Stomach (tissue), 9 donors: ENCODE results near the gene IRF4. TPM values are rescaled to one million over a fixed set of nuclear protein-coding genes. Genes with fewer than 3 reads are reported as not detected.

ENCODE experiments used
- DNase-seq, 2 donors: peaks; one replicate each; pipeline versions ENCODE4 v3.0.0 to v3.0.0-alpha.2; 2013 to 2019
- H3K27ac ChIP-seq, 5 donors: fragments of 200-600 bp in 4 of 5; sonication (generic) in 4 of 5; one replicate each; pipeline ENCODE4 v1.5.1; 2013 to 2019; ENCODE audit warnings: mild to moderate bottlenecking in 1 of 5, moderate library complexity in 1 of 5
- H3K27me3 ChIP-seq, 3 donors: fragments of 200-600 bp; sonication (generic); one replicate each; pipeline ENCODE4 v1.5.1; 2017 to 2019; ENCODE audit warnings: mixed run types in 1 of 3
- H3K36me3 ChIP-seq, 4 donors: fragments of 200-600 bp; sonication (generic); 1 replicate in 3 of 4; 2 replicates in 1 of 4; pipeline ENCODE4 v1.5.1; 2016 to 2019
- H3K4me1 ChIP-seq, 4 donors: fragments of 200-600 bp; sonication (generic); one replicate each; pipeline ENCODE4 v1.5.1; 2016 to 2019
- H3K4me3 ChIP-seq, 4 donors: fragments of 200-600 bp; sonication (generic) in 3 of 4; one replicate each; pipeline ENCODE4 v1.5.1; 2016 to 2019; ENCODE audit warnings: mild to moderate bottlenecking in 1 of 4
- H3K9me3 ChIP-seq, 4 donors: fragments of 200-600 bp; sonication (generic); one replicate each; pipeline ENCODE4 v1.5.1; 2016 to 2019
- CTCF ChIP-seq, 7 experiments: fragments of 450-650 bp in 4 of 7; fragments of 200-600 bp in 3 of 7; sonication (generic) in 3 of 7; IDR thresholded peaks; one replicate each; pipeline ENCODE4 v1.5.1; 2016 to 2019; ENCODE audit warnings: antibody characterized with exemption in 7 of 7, control low read depth in 2 of 7, mild to moderate bottlenecking in 1 of 7
- EP300 ChIP-seq: sonication (generic); formaldehyde crosslinking; IDR thresholded peaks from one replicate; pipeline ENCODE4 v1.6.1; 2017; ENCODE audit warnings: antibody characterized with exemption
- POLR2A ChIP-seq, 4 donors: fragments of 450-650 bp; IDR thresholded peaks; one replicate each; pipeline ENCODE4 v1.6.1; 2016; ENCODE audit warnings: antibody characterized with exemption in 4 of 4, control low read depth in 2 of 4, mild to moderate bottlenecking in 1 of 4, moderate library complexity in 1 of 4
- POLR2AphosphoS5 ChIP-seq, 3 donors: sonication (generic); formaldehyde crosslinking; IDR thresholded peaks; one replicate each; pipeline ENCODE4 v1.6.1; 2016; ENCODE audit warnings: antibody characterized with exemption in 3 of 3
- WGBS, 5 donors: extraction: QIAGEN DNeasy Blood & Tissue Kit in 3 of 5; methylation state at CpG; one replicate each; pipeline versions ENCODE4 v1.1.5 to v1.1.7; 2013 to 2018; 5-methylcytosine and 5-hydroxymethylcytosine counted together
- intact Hi-C: fragments of 100-400 bp; cut with DNase I; formaldehyde crosslinking; loops from one replicate; pipeline ENCODE4 v1.15.1; 2023; ENCODE audit warnings: low total_unique reads
- polyA plus RNA-seq, 3 donors: library from polyadenylated mRNA; stranded (reverse); fragments of 200-250 nt; gene quantifications; one replicate each; pipeline ENCODE4 v1.2.3, GENCODE V29; 2013
- total RNA-seq, 5 donors: library from RNA; depleted of rRNA; stranded (reverse); fragments of >200 nt; gene quantifications; one replicate each; pipeline versions ENCODE4 v1.1.0 to v1.2.3, GENCODE V29; 2014 to 2016
- donor health status: healthy with polysubstance abuse.
- donor health status: Bipolar disorder and iron deficiency.
- donor health status: healthy.

IRF4 gene
- total and polyA plus RNA-seq, 8 donors = 0.48 to 7.0 (median 2.6) TPM; not detected in 1

- no peak for DNase-seq
- 46 to 69% (median 53%) methylated on average over 5 of the region's 5 CpGs for WGBS, 5 donors
- TF ChIP-seq POLR2A (IDR thresholded peaks at IDR 0.05) (no peak), POLR2AphosphoS5 (IDR thresholded peaks at IDR 0.05) (no peak), CTCF (IDR thresholded peaks at IDR 0.05) (no peak), EP300 (no peak)
- H3K4me1 ChIP-seq = no peaks in the 10 kb centered on the region
- H3K27ac ChIP-seq = no peak overlapping the region
- no peaks in the 10 kb centered on the region for H3K9me3 ChIP-seq
- H3K27me3 ChIP-seq = peaks cover 0 to 45% (median 9%) of the 10 kb centered on the region in 3 donors
- no peaks in the 10 kb centered on the region for H3K36me3 ChIP-seq
- H3K4me3 ChIP-seq = no peak overlapping the region
- intact Hi-C loops = no loop called here
Observed at GRCh38 chr6:408148-408547, 16.6 kb downstream of the IRF4 start.

GRCh38 chr6:408599-409102, 17.1 kb downstream of the IRF4 start:
- Histone ChIP-seq H3K9me3 (no peaks in the 10 kb centered on the region), H3K27ac (no peak overlapping the region), H3K4me3 (no peak overlapping the region), H3K4me1 (no peaks in the 10 kb centered on the region), H3K27me3 (peaks cover 0 to 40% (median 4%) of the 10 kb centered on the region in 3 donors), H3K36me3 (no peaks in the 10 kb centered on the region)
- 19 to 39% (median 34%) methylated on average over 9 of the region's 9 CpGs for WGBS, 5 donors
- TF ChIP-seq POLR2A (IDR thresholded peaks at IDR 0.05) (no peak), CTCF (IDR thresholded peaks at IDR 0.05) (peak in 4 of 7 experiments; percentile 10 to 39 (median 24))
- intact Hi-C loops = no loop called here
- peak in 1 of 2 donors; percentile 55 for DNase-seq

GRCh38 chr6:409370-409972, 17.9 kb downstream of the IRF4 start:
- intact Hi-C loops = no loop called here
- DNase-seq = no peak
- H3K9me3 ChIP-seq = peaks cover under 1 to 5% (median 2%) of the 10 kb centered on the region in 4 donors
- H3K36me3 ChIP-seq = no peaks in the 10 kb centered on the region
- H3K4me1 ChIP-seq = no peaks in the 10 kb centered on the region
- H3K27me3 ChIP-seq = peaks cover 0 to 33% (median 0%) of the 10 kb centered on the region in 3 donors
- no peak overlapping the region for H3K4me3 ChIP-seq
- H3K27ac ChIP-seq = no peak overlapping the region
- 85 to 93% (median 89%) methylated on average over 4 of the region's 4 CpGs for WGBS, 5 donors
- TF ChIP-seq EP300 (no peak), POLR2A (IDR thresholded peaks at IDR 0.05) (no peak), CTCF (IDR thresholded peaks at IDR 0.05) (no peak), POLR2AphosphoS5 (IDR thresholded peaks at IDR 0.05) (no peak)

DNA sequence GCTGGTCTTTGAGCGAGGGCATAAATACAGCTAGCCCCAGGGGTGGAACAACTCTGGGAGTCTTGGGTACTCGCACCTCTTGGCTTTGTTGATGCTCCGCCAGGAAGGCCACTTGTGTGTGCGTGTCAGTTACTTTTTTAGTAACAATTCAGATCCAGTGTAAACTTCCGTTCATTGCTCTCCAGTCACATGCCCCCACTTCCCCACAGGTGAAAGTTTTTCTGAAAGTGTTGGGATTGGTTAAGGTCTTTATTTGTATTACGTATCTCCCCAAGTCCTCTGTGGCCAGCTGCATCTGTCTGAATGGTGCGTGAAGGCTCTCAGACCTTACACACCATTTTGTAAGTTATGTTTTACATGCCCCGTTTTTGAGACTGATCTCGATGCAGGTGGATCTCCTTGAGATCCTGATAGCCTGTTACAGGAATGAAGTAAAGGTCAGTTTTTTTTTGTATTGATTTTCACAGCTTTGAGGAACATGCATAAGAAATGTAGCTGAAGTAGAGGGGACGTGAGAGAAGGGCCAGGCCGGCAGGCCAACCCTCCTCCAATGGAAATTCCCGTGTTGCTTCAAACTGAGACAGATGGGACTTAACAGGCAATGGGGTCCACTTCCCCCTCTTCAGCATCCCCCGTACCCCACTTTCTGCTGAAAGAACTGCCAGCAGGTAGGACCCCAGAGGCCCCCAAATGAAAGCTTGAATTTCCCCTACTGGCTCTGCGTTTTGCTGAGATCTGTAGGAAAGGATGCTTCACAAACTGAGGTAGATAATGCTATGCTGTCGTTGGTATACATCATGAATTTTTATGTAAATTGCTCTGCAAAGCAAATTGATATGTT, 19.2 kb downstream of the IRF4 start:
- H3K4me1 ChIP-seq = no peaks in the 10 kb centered on the region
- intact Hi-C loops = no loop called here
- DNase-seq = no peak
- peaks cover 0 to 27% (median 0%) of the 10 kb centered on the region in 3 donors for H3K27me3 ChIP-seq
- TF ChIP-seq EP300 = no peak
- no peak for TF ChIP-seq CTCF (IDR thresholded peaks at IDR 0.05)
- no peak for TF ChIP-seq POLR2AphosphoS5 (IDR thresholded peaks at IDR 0.05)
- no peak for TF ChIP-seq POLR2A (IDR thresholded peaks at IDR 0.05)
- no peak overlapping the region for H3K4me3 ChIP-seq
- H3K27ac ChIP-seq = no peak overlapping the region
- no peaks in the 10 kb centered on the region for H3K36me3 ChIP-seq
- 78 to 84% (median 81%) methylated on average over 15 of the region's 15 CpGs for WGBS, 5 donors
- peaks cover 5 to 18% (median 15%) of the 10 kb centered on the region in 4 donors for H3K9me3 ChIP-seq
